NT2/D1 (cell line): Measurements from ENCODE around the gene ALDH7A1.

Experiments used
- SUZ12 ChIP-seq: IDR thresholded peaks from 2 replicates; pipeline ENCODE4 v1.6.1; 2011; ENCODE audit not compliant: insufficient read length, insufficient read depth; ENCODE audit errors: extremely low read depth
- YY1 ChIP-seq: IDR thresholded peaks from 2 replicates; pipeline ENCODE4 v1.6.1; 2011; ENCODE audit not compliant: insufficient read length, insufficient read depth
- ZNF274 ChIP-seq: IDR thresholded peaks from 2 replicates; pipeline ENCODE4 v1.6.1; 2011; ENCODE audit warnings: mild to moderate bottlenecking, low read depth, low read length

DNA sequence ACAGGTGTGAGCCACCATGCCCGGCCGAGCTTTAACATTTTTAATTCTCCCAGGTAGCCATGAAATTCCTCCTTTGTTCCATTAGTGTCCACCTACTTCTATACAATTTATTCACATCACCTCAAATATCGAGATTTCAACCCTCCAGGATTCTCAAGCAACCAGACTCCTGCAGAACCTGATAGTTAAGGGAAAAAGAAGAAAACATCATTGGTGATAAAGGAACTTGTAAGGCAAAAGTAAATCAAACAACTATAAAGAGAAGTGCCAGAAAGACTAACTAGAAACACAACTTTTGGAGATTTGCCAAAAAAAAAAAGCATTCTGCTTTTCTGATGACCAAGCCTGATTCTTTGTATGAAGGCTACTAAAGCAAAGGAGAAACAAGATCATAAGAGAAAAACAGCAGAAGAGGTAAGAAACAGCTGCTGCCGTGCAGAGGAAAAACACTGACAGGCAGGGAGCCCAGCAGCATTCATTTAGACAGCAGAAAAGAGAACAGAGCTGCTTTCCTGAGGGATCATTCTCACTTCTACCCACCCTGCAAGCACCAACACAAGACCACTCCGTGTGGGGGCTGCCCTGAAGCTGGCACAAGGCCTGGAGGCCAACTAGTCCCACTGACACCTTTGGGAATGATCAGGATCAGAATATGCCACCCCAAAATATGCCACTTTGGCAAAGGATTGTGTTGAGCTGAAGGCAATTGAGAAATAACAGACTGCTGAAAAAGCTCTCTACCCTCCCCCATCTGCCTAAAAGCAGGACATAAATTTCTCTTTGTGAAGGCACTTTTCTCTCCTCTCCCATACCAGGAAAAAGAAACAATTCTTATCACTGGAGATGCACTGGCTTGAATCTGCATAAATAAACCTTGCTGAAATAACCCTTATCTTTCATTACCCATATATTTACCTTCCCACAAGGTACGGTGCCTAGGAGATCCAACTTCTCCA lies 75.1 kb downstream of the ALDH7A1 start:
- no peak for TF ChIP-seq SUZ12
- no peak for TF ChIP-seq YY1
- no peak for TF ChIP-seq ZNF274
